Thymus (tissue), 11 donors: ENCODE results near the gene ARHGAP44. TPM values are rescaled to one million over a fixed set of nuclear protein-coding genes. Genes with fewer than 3 reads are reported as not detected.

Source experiments
- DNase-seq, 9 donors: peaks; one replicate each; pipeline ENCODE4 v3.0.0-alpha.2; 2013; ENCODE audit warnings: low spot score in 9 of 9, low read depth in 6 of 9, missing footprints in 1 of 9
- H3K27ac ChIP-seq, 2 donors: one replicate each; pipeline ENCODE4 v1.5.1; 2013; ENCODE audit warnings: control low read depth in 1 of 2, low read depth in 1 of 2, low read length in 1 of 2, mild to moderate bottlenecking in 1 of 2, moderate library complexity in 1 of 2
- H3K27me3 ChIP-seq, 2 donors: one replicate each; pipeline ENCODE4 v1.5.1; 2013; ENCODE audit warnings: low read length in 1 of 2; ENCODE audit not compliant: control insufficient read depth in 2 of 2, insufficient read depth in 1 of 2
- H3K36me3 ChIP-seq, 2 donors: one replicate each; pipeline ENCODE4 v1.5.1; 2013; ENCODE audit warnings: low read length in 1 of 2, mild to moderate bottlenecking in 1 of 2, moderate library complexity in 1 of 2; ENCODE audit not compliant: control insufficient read depth in 2 of 2, insufficient read depth in 2 of 2
- H3K4me1 ChIP-seq, 2 donors: one replicate each; pipeline ENCODE4 v1.5.1; 2013; ENCODE audit warnings: low read length in 2 of 2; ENCODE audit not compliant: control insufficient read depth in 2 of 2, insufficient read depth in 2 of 2
- H3K4me3 ChIP-seq, 2 donors: one replicate each; pipeline ENCODE4 v1.5.1; 2013; ENCODE audit warnings: low read length in 2 of 2, control low read depth in 1 of 2, mild to moderate bottlenecking in 1 of 2
- H3K9me3 ChIP-seq, 2 donors: one replicate each; pipeline ENCODE4 v1.5.1; 2013; ENCODE audit warnings: low read length in 1 of 2, mild to moderate bottlenecking in 1 of 2; ENCODE audit not compliant: control insufficient read depth in 2 of 2, insufficient read depth in 1 of 2
- WGBS: extraction: QIAGEN DNeasy Blood & Tissue Kit; methylation state at CpG from one replicate; pipeline ENCODE4 v1.1.7; 2013; 5-methylcytosine and 5-hydroxymethylcytosine counted together
- polyA plus RNA-seq: library from polyadenylated mRNA; stranded (reverse); fragments of 200-250 nt; gene quantifications from one replicate; pipeline ENCODE4 v1.2.3, GENCODE V29; 2013
- total RNA-seq: library from RNA; stranded (reverse); fragments of 120-200 nt; gene quantifications from one replicate; pipeline ENCODE4 v1.2.4, GENCODE V29; 2013
- donor health status: healthy.

ARHGAP44 gene
- total and polyA plus RNA-seq, 2 donors, result 0.61 to 2.2 TPM

GRCh38 chr17:13003927-13004326 is 214.6 kb downstream of the ARHGAP44 start:
- H3K36me3 ChIP-seq, result peaks cover 58 to 68% of the 10 kb centered on the region in 2 donors
- 96% methylated on average over 6 of the region's 6 CpGs for WGBS
- H3K27me3 ChIP-seq, result no peaks in the 10 kb centered on the region

GRCh38 chr17:13004336-13004735 is 215.0 kb downstream of the ARHGAP44 start:
- H3K27me3 ChIP-seq, result no peaks in the 10 kb centered on the region
- 85% methylated on average over 4 of the region's 4 CpGs for WGBS
- H3K4me1 ChIP-seq, result no peaks in the 10 kb centered on the region
- H3K36me3 ChIP-seq, result peaks cover 54 to 64% of the 10 kb centered on the region in 2 donors
- no peak overlapping the region for H3K4me3 ChIP-seq
- no peak for DNase-seq
- H3K27ac ChIP-seq, result no peak overlapping the region
- H3K9me3 ChIP-seq, result no peaks in the 10 kb centered on the region

More at GRCh38 chr17:13003927-13004326, 214.6 kb downstream of the ARHGAP44 start:
- Histone ChIP-seq H3K27ac (no peak overlapping the region), H3K4me1 (no peaks in the 10 kb centered on the region), H3K4me3 (no peak overlapping the region), H3K9me3 (no peaks in the 10 kb centered on the region)
- no peak for DNase-seq

- no peak overlapping the region for H3K4me3 ChIP-seq
- peaks cover 49 to 55% of the 10 kb centered on the region in 2 donors for H3K36me3 ChIP-seq
- no peaks in the 10 kb centered on the region for H3K27me3 ChIP-seq
- H3K4me1 ChIP-seq, result no peaks in the 10 kb centered on the region
- no peak overlapping the region for H3K27ac ChIP-seq
- no peaks in the 10 kb centered on the region for H3K9me3 ChIP-seq
- no peak for DNase-seq
- 97% methylated on average over 6 of the region's 6 CpGs for WGBS
These were observed 216.2 kb downstream of the ARHGAP44 start for GRCh38 chr17:13005530-13005929.

- no peaks in the 10 kb centered on the region for H3K4me1 ChIP-seq
- no peak overlapping the region for H3K4me3 ChIP-seq
- H3K9me3 ChIP-seq, result no peaks in the 10 kb centered on the region
- H3K27ac ChIP-seq, result no peak overlapping the region
- WGBS, result 98% methylated on average over 8 of the region's 8 CpGs
- no peaks in the 10 kb centered on the region for H3K27me3 ChIP-seq
- peaks cover 54 to 56% of the 10 kb centered on the region in 2 donors for H3K36me3 ChIP-seq
- no peak for DNase-seq
These were observed 219.2 kb downstream of the ARHGAP44 start for GRCh38 chr17:13008461-13008860.

GRCh38 chr17:13010959-13011358 is 221.7 kb downstream of the ARHGAP44 start:
- Histone ChIP-seq H3K9me3 (no peaks in the 10 kb centered on the region), H3K27ac (no peak overlapping the region), H3K4me1 (no peaks in the 10 kb centered on the region), H3K36me3 (peaks cover 47 to 49% of the 10 kb centered on the region in 2 donors), H3K4me3 (no peak overlapping the region), H3K27me3 (no peaks in the 10 kb centered on the region)
- DNase-seq, result no peak
- 92% methylated on average over 7 of the region's 7 CpGs for WGBS

GRCh38 chr17:13014801-13015200 is 225.5 kb downstream of the ARHGAP44 start:
- Histone ChIP-seq H3K4me3 (no peak overlapping the region), H3K9me3 (no peaks in the 10 kb centered on the region), H3K4me1 (peaks cover 6 to 8% of the 10 kb centered on the region in 2 donors), H3K27me3 (no peaks in the 10 kb centered on the region), H3K36me3 (peaks cover 39 to 41% of the 10 kb centered on the region in 2 donors), H3K27ac (no peak overlapping the region)
- 98% methylated on average over 7 of the region's 7 CpGs for WGBS
- no peak for DNase-seq

- DNase-seq, result no peak
- H3K4me1 ChIP-seq, result peaks cover 6 to 8% of the 10 kb centered on the region in 2 donors
- 28% methylated on average over 21 of the region's 21 CpGs for WGBS
- no peaks in the 10 kb centered on the region for H3K27me3 ChIP-seq
- H3K4me3 ChIP-seq, result peak overlapping the region; percentile 83 to 92
- H3K9me3 ChIP-seq, result no peaks in the 10 kb centered on the region
- peak overlapping the region; percentile 17 to 81 for H3K27ac ChIP-seq
- H3K36me3 ChIP-seq, result peaks cover 24 to 25% of the 10 kb centered on the region in 2 donors
These were observed 227.8 kb downstream of the ARHGAP44 start for GRCh38 chr17:13016881-13017654.

- under 1% methylated on average over 79 of the region's 79 CpGs for WGBS
These were observed 228.6 kb downstream of the ARHGAP44 start, which contains the start of gene ELAC2 for GRCh38 chr17:13017655-13018459. ELAC2 (minus strand) TSS chr17:13018027; CDS start chr17:13017947, 80 bp downstream.

GRCh38 chr17:13024016-13024415 is 234.7 kb downstream of the ARHGAP44 start:
- WGBS, result 83% methylated on average over 6 of the region's 6 CpGs
- Histone ChIP-seq H3K4me1 (no peaks in the 10 kb centered on the region), H3K27me3 (no peaks in the 10 kb centered on the region), H3K27ac (no peak overlapping the region), H3K4me3 (no peak overlapping the region), H3K36me3 (no peaks in the 10 kb centered on the region), H3K9me3 (no peaks in the 10 kb centered on the region)
- no peak for DNase-seq

More at GRCh38 chr17:13017655-13018459, 228.6 kb downstream of the ARHGAP44 start, which contains the start of gene ELAC2:
- Histone ChIP-seq H3K27ac (peak within 1 kb of the TSS; percentile 77 to 86), H3K27me3 (no peaks in the 10 kb centered on the region), H3K4me3 (peak within 1 kb of the TSS; percentile 83 to 92), H3K36me3 (peaks cover 18 to 19% of the 10 kb centered on the region in 2 donors), H3K9me3 (no peaks in the 10 kb centered on the region), H3K4me1 (peaks cover 6 to 8% of the 10 kb centered on the region in 2 donors)
- DNase-seq, result peak; percentile 92 to 98 (median 95)
